H1 (cell line): ENCODE results near the gene CEBPE. TPM values are rescaled to one million over a fixed set of nuclear protein-coding genes. Genes with fewer than 3 reads are reported as not detected.

Source experiments
- ASH2L ChIP-seq: fragments of 200-600, 300-600 bp; sonication (generic); IDR thresholded peaks from one replicate; pipeline ENCODE4 v1.7.1; 2017; ENCODE audit warnings: low read length
- BRCA1 ChIP-seq: IDR thresholded peaks from 2 replicates; pipeline ENCODE4 v1.6.1; 2012; ENCODE audit warnings: low read depth, low read length, improper control_type of control experiment
- CHD1 ChIP-seq: IDR thresholded peaks from 2 replicates; pipeline ENCODE4 v1.6.1; 2012; ENCODE audit warnings: low read depth, low read length, improper control_type of control experiment
- CREB1 ChIP-seq: IDR thresholded peaks from 2 replicates; pipeline ENCODE4 v1.6.1; 2012; ENCODE audit warnings: inconsistent platforms
- FOSL1 ChIP-seq: IDR thresholded peaks from 2 replicates; pipeline ENCODE4 v1.6.1; 2011; ENCODE audit warnings: mild to moderate bottlenecking, low read depth, low read length, moderate library complexity; ENCODE audit not compliant: insufficient read depth
- GTF2F1 ChIP-seq: IDR thresholded peaks from 2 replicates; pipeline ENCODE4 v1.6.1; 2012; ENCODE audit warnings: low read depth, low read length, improper control_type of control experiment, borderline replicate concordance
- HDAC2 ChIP-seq, 2 experiments: fragments of 300-600 bp in 1 of 2; sonication (generic) in 1 of 2; IDR thresholded peaks; 2 replicates each; pipeline ENCODE4 v1.6.1; 2011 to 2012; ENCODE audit warnings: low read depth in 2 of 2, low read length in 2 of 2, mild to moderate bottlenecking in 2 of 2, moderate library complexity in 2 of 2, borderline replicate concordance in 1 of 2, inconsistent platforms in 1 of 2
- JUND ChIP-seq: IDR thresholded peaks from 2 replicates; pipeline ENCODE4 v1.6.1; 2011; ENCODE audit warnings: mild to moderate bottlenecking, improper control_type of control experiment, low read length
- KDM1A ChIP-seq: fragments of 200-600, 300-600 bp; sonication (generic); IDR thresholded peaks from 2 replicates; pipeline ENCODE4 v1.7.1; 2016; ENCODE audit warnings: mild to moderate bottlenecking, low read length, borderline replicate concordance
- MAFK ChIP-seq: IDR thresholded peaks from 2 replicates; pipeline ENCODE4 v1.6.1; 2012; ENCODE audit warnings: low read depth, mild to moderate bottlenecking, improper control_type of control experiment, low read length
- NRF1 ChIP-seq: IDR thresholded peaks from 2 replicates; pipeline ENCODE4 v1.6.1; 2011; ENCODE audit warnings: mild to moderate bottlenecking, low read depth, low read length, improper control_type of control experiment
- RAD21 ChIP-seq, 2 experiments: IDR thresholded peaks in 1 of 2; conservative IDR thresholded peaks in 1 of 2; 2 replicates each; pipeline ENCODE4 v1.6.1; 2011; ENCODE audit warnings: low read depth in 2 of 2, low read length in 2 of 2, improper control_type of control experiment in 1 of 2, inconsistent platforms in 1 of 2, mild to moderate bottlenecking in 1 of 2, moderate library complexity in 1 of 2
- SIRT6 ChIP-seq: IDR thresholded peaks from one replicate; pipeline ENCODE4 v1.7.1; 2012; ENCODE audit warnings: low read length, inconsistent platforms
- SUZ12 ChIP-seq: fragments of 200-600 bp; sonication (generic); IDR thresholded peaks from 2 replicates; pipeline ENCODE4 v1.6.1; 2012; ENCODE audit warnings: mild to moderate bottlenecking, inconsistent platforms, low read length, moderate library complexity, mixed read lengths
- TBP ChIP-seq: IDR thresholded peaks from 2 replicates; pipeline ENCODE4 v1.6.1; 2011; ENCODE audit warnings: low read depth, low read length, improper control_type of control experiment
- TCF12 ChIP-seq: IDR thresholded peaks from 2 replicates; pipeline ENCODE4 v1.6.1; 2011; ENCODE audit warnings: low read depth, mild to moderate bottlenecking, low read length
- TEAD4 ChIP-seq: IDR thresholded peaks from 2 replicates; pipeline ENCODE4 v1.6.1; 2012; ENCODE audit warnings: low read depth, low read length, inconsistent platforms, mixed read lengths
- YY1 ChIP-seq: IDR thresholded peaks from 2 replicates; pipeline ENCODE4 v1.6.1; 2011; ENCODE audit warnings: low read depth, mild to moderate bottlenecking, low read length
- polyA plus RNA-seq, 7 experiments: library from polyadenylated mRNA; depleted of rRNA in 3 of 7; stranded (reverse) in 5 of 7; unstranded in 2 of 7; fragments of >200 nt in 5 of 7; fragments of 200-250 nt in 2 of 7; gene quantifications; 1 replicate in 5 of 7; 2 replicates in 1 of 7; 4 replicates in 1 of 7; pipeline versions ENCODE4 v1.2.1 to v1.2.3, GENCODE V29; 2011 to 2013; ENCODE audit warnings: missing spikeins in 2 of 7, mixed read lengths in 2 of 7
- total RNA-seq: library from RNA; stranded (reverse); fragmentation: NEBNext Ultra II Directional; extraction: Animal tissue kit (Norgen Biotek cat#: 25700); gene quantifications from 2 replicates; pipeline ENCODE4 v1.2.1, GENCODE V29; 2021
- TF ChIP-seq, protein P1 (sequence below), 3 experiments: IDR thresholded peaks; 1 replicate in 2 of 3; 2 replicates in 1 of 3; pipeline versions ENCODE4 v1.5.1 to v1.6.1; 2011; ENCODE audit warnings: low read length in 3 of 3, mild to moderate bottlenecking in 3 of 3, inconsistent platforms in 2 of 3, low read depth in 1 of 3, moderate library complexity in 1 of 3; ENCODE audit not compliant: insufficient read depth in 1 of 3; ENCODE audit errors: control extremely low read depth in 1 of 3
- TF ChIP-seq, protein P2 (sequence below): IDR thresholded peaks from 2 replicates; pipeline ENCODE4 v1.6.1; 2012; ENCODE audit warnings: low read length, inconsistent platforms

Gene CEBPE
- total and polyA plus RNA-seq, 2 of the 8 experiments (the other 6 are each of a cell fraction or from before 2014, with no cell fraction given), result 0.05 TPM; not detected in 1

DNA sequence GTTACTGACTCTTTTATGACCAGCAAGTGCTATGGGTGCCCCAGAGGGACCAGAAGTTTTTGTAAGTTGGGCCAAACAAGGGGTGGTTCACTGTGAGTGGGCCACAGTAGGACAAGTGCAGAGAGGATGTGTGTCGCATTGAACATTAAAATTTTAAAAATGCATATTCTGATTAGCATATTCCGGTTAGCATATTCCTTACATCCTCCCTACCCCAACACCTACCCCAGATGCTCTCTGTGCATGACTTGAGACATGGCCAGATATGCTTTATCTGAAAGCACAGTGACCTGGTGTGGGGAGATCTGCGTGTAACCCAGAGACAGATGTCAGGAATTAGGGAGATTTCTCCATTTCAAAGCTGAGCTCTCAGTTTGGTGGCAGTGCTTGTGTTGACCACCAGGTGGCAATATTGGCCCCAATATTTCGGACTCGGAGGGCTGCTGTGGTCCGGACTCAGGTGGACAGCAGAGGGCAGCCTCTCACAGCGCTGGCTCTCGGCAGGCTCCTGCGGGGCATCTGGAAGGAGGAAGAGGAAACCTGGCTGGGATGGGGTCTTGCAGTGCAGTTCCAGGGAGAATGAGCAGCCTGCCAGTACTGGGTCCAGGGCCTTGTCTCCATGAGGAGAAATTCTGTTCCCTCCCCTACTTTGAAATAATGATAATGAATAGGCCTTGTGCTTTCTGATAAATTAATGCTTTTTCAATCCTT is 1.6 kb upstream of the CEBPE start (continued):
- TF ChIP-seq, protein P1, sequence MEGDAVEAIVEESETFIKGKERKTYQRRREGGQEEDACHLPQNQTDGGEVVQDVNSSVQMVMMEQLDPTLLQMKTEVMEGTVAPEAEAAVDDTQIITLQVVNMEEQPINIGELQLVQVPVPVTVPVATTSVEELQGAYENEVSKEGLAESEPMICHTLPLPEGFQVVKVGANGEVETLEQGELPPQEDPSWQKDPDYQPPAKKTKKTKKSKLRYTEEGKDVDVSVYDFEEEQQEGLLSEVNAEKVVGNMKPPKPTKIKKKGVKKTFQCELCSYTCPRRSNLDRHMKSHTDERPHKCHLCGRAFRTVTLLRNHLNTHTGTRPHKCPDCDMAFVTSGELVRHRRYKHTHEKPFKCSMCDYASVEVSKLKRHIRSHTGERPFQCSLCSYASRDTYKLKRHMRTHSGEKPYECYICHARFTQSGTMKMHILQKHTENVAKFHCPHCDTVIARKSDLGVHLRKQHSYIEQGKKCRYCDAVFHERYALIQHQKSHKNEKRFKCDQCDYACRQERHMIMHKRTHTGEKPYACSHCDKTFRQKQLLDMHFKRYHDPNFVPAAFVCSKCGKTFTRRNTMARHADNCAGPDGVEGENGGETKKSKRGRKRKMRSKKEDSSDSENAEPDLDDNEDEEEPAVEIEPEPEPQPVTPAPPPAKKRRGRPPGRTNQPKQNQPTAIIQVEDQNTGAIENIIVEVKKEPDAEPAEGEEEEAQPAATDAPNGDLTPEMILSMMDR (IDR thresholded peaks at IDR 0.05; ENCODE audit: control extremely low read depth in 1 of 3, insufficient read depth in 1 of 3, low read depth in 1 of 3, low read length in 3 of 3), result peak; percentile 99 to 100 (median 100)
- 0 out of 2 replicates have a peak, but pooled peaks have one; percentile 68 for TF ChIP-seq GTF2F1
- TF ChIP-seq YY1, result peak; percentile 72
- TF ChIP-seq TBP, result no peak
- TF ChIP-seq KDM1A, result peak; percentile 47; the same call in 1 of the 2 replicates
- no peak for TF ChIP-seq SIRT6
- no peak for TF ChIP-seq TEAD4
- TF ChIP-seq SUZ12, result no peak
- no peak for TF ChIP-seq MAFK
- no peak for TF ChIP-seq CREB1
- TF ChIP-seq FOSL1, result no peak
- no peak for TF ChIP-seq BRCA1
- 0 out of 4 replicates have a peak, but pooled peaks of 1 of the 2 experiments have one; percentile 30 for TF ChIP-seq HDAC2 (IDR thresholded peaks at IDR 0.05; ENCODE audit: borderline replicate concordance in 1 of 2, low read depth in 2 of 2, low read length in 2 of 2)
- no peak for TF ChIP-seq NRF1
- TF ChIP-seq, protein P2, sequence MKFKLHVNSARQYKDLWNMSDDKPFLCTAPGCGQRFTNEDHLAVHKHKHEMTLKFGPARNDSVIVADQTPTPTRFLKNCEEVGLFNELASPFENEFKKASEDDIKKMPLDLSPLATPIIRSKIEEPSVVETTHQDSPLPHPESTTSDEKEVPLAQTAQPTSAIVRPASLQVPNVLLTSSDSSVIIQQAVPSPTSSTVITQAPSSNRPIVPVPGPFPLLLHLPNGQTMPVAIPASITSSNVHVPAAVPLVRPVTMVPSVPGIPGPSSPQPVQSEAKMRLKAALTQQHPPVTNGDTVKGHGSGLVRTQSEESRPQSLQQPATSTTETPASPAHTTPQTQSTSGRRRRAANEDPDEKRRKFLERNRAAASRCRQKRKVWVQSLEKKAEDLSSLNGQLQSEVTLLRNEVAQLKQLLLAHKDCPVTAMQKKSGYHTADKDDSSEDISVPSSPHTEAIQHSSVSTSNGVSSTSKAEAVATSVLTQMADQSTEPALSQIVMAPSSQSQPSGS, result no peak
- TF ChIP-seq CHD1, result no peak
- TF ChIP-seq TCF12, result 0 out of 2 replicates have a peak, but pooled peaks have one; percentile 77
- no peak for TF ChIP-seq ASH2L
- TF ChIP-seq JUND, result no peak; the same call in 1 of the 2 replicates
- peak; percentile 100 for TF ChIP-seq RAD21 (IDR thresholded peaks at IDR 0.05 in 1 of 2, conservative IDR thresholded peaks at IDR 0.05 in 1 of 2; ENCODE audit: low read depth in 2 of 2, low read length in 2 of 2)
